ENCODE measurements around the gene GNPTAB. TPM values are rescaled to one million over a fixed set of nuclear protein-coding genes. Genes with fewer than 3 reads are reported as not detected.
A peak's percentile ranks its signal among the peaks of the same experiment; 100 is the strongest.

Gene GNPTAB
- total and polyA plus RNA-seq, 2 of the 13 experiments (the other 11 are each of a cell fraction or from before 2014, with no cell fraction given): 13.6 to 19.4 TPM

- TF ChIP-seq CREM (IDR thresholded peaks at IDR 0.05): peak; percentile 57; the same call in 1 of the 2 replicates
- no peak for TF ChIP-seq CREM (CRISPR knock-in tag; IDR thresholded peaks at IDR 0.05)
- TF ChIP-seq HIC2 (CRISPR knock-in tag; IDR thresholded peaks at IDR 0.05; ENCODE audit: low read depth): no peak
- TF ChIP-seq THAP7 (CRISPR knock-in tag; IDR thresholded peaks at IDR 0.05): no peak
- no peak; the same call in 1 of the 2 replicates for TF ChIP-seq ZGPAT (CRISPR knock-in tag; IDR thresholded peaks at IDR 0.05)
- TF ChIP-seq HOXA3 (CRISPR knock-in tag; IDR thresholded peaks at IDR 0.05): peak; percentile 77; the same call in 1 of the 2 replicates
- no peak for TF ChIP-seq SCMH1 (CRISPR knock-in tag; IDR thresholded peaks at IDR 0.05; ENCODE audit: borderline replicate concordance)
- no peak for TF ChIP-seq CCAR2 (optimal IDR thresholded peaks at IDR 0.05; ENCODE audit: low read depth, low read length)
- peak; percentile 91 for TF ChIP-seq HOMEZ (CRISPR knock-in tag; IDR thresholded peaks at IDR 0.05; ENCODE audit: low read depth)
- TF ChIP-seq RFXANK (CRISPR knock-in tag; IDR thresholded peaks at IDR 0.05): no peak; the same call in 1 of the 2 replicates
- TF ChIP-seq ZNF747 (CRISPR knock-in tag; IDR thresholded peaks at IDR 0.05; ENCODE audit: borderline replicate concordance): no peak
- no peak for TF ChIP-seq ZNF446 (CRISPR knock-in tag; IDR thresholded peaks at IDR 0.05)
- no peak for TF ChIP-seq PAWR (CRISPR knock-in tag; IDR thresholded peaks at IDR 0.05; ENCODE audit: borderline replicate concordance)
- TF ChIP-seq NR2C2 (CRISPR knock-in tag; IDR thresholded peaks at IDR 0.05; ENCODE audit: borderline replicate concordance): peak; percentile 76
- no peak for TF ChIP-seq ZKSCAN1 (IDR thresholded peaks at IDR 0.05; ENCODE audit: low read length)
- TF ChIP-seq ZNF781 (CRISPR knock-in tag; IDR thresholded peaks at IDR 0.05; ENCODE audit: borderline replicate concordance, not compliant biosample characterization): no peak
- TF ChIP-seq THAP9 (CRISPR knock-in tag; IDR thresholded peaks at IDR 0.05; ENCODE audit: borderline replicate concordance): no peak
- TF ChIP-seq BCL6 (CRISPR knock-in tag; IDR thresholded peaks at IDR 0.05): peak; percentile 79
- TF ChIP-seq ZNF44 (CRISPR knock-in tag; IDR thresholded peaks at IDR 0.05): no peak
- peak; percentile 83 for TF ChIP-seq RBM22 (optimal IDR thresholded peaks at IDR 0.05; ENCODE audit: low read length)
- no peak for TF ChIP-seq RBM39 (IDR thresholded peaks at IDR 0.05; ENCODE audit: low read depth, low read length, poor library complexity, severe bottlenecking)
- no peak for TF ChIP-seq MYC (CRISPR knock-in tag; IDR thresholded peaks at IDR 0.05; ENCODE audit: borderline replicate concordance)
Measured at GRCh38 chr12:101713059-101713682, 117.6 kb downstream of the GNPTAB start (continued).
